Measurements from ENCODE around the gene PPFIA1.

The PPFIA1 gene

DNA sequence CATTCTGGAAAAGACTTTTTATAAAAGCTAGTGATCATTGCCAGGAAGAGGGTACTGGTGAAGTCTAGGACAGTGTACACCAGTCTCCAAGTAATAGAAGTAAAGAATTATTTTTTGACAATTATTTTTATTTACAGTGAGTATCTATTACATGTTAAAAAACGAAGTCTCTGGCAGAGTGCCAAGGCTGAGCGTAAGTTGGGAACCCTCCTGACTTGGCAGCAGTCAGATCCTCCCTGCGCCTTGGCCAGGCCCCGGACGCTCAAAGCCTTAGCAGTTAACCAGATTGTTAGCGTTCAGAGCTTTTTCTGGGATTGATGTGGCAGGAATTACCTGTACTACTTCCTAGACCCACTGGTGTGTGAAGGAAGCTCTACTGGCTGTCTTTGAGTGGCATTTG lies 89.7 kb downstream of the PPFIA1 start:
- no peak overlapping the region for H3K14ac ChIP-seq (ENCODE audit: low read length)
- H3K4me1 ChIP-seq (ENCODE audit: control insufficient read depth in 1 of 2, insufficient read depth in 2 of 2, low read length in 2 of 2) = no peaks in the 10 kb centered on the region
- H3K27me3 ChIP-seq (ENCODE audit: insufficient read depth, low read length) = no peaks in the 10 kb centered on the region
- H2AFZ ChIP-seq (ENCODE audit: insufficient read depth, low read length, poor library complexity) = no peak overlapping the region
- H3K9me3 ChIP-seq (ENCODE audit: insufficient read depth, low read depth, low read length) = no peaks in the 10 kb centered on the region
- no peaks in the 10 kb centered on the region for H3K79me2 ChIP-seq (ENCODE audit: control insufficient read depth, insufficient read depth, low read length, poor library complexity)
- H4K91ac ChIP-seq (ENCODE audit: low read depth, low read length) = no peak overlapping the region
- H3K4me3 ChIP-seq (ENCODE audit: low read depth, low read length) = no peak overlapping the region
- WGBS (ENCODE audit: extremely low coverage, insufficient coverage, insufficient read length) = no CpG with 5 or more reads among the region's 6 CpGs
- no peak overlapping the region for H3K4me2 ChIP-seq (ENCODE audit: low read length)
- H2BK120ac ChIP-seq (ENCODE audit: insufficient read depth, low read length, poor library complexity) = no peak overlapping the region
- H3K27ac ChIP-seq (ENCODE audit: low read depth, low read length) = no peak overlapping the region
- H4K8ac ChIP-seq (ENCODE audit: low read depth, low read length) = no peak overlapping the region
- no peak overlapping the region for H4K12ac ChIP-seq (ENCODE audit: low read depth, low read length)
- H2AK5ac ChIP-seq (ENCODE audit: low read length) = no peak overlapping the region
- DNase-seq = no peak
- peaks cover 52 to 58% of the 10 kb centered on the region in 2 experiments for H3K36me3 ChIP-seq (ENCODE audit: control insufficient read depth in 1 of 2, insufficient read depth in 2 of 2, low read length in 2 of 2)
- H2BK12ac ChIP-seq (ENCODE audit: low read length) = no peak overlapping the region
- no peak overlapping the region for H3K9ac ChIP-seq (ENCODE audit: low read length)
- H3K79me1 ChIP-seq (ENCODE audit: low read length) = no peaks in the 10 kb centered on the region
- H2BK5ac ChIP-seq (ENCODE audit: low read depth, low read length, poor library complexity) = no peak overlapping the region
- no peak overlapping the region for H3K23ac ChIP-seq (ENCODE audit: low read length)
- no peak overlapping the region for H3K4ac ChIP-seq (ENCODE audit: low read depth, low read length)
- no peak overlapping the region for H3K18ac ChIP-seq (ENCODE audit: low read length)

- H3K36me3 ChIP-seq (ENCODE audit: control insufficient read depth in 1 of 2, insufficient read depth in 2 of 2, low read length in 2 of 2) = peaks cover 34 to 48% of the 10 kb centered on the region in 2 experiments
- no peak overlapping the region for H2AK5ac ChIP-seq (ENCODE audit: low read length)
- no peaks in the 10 kb centered on the region for H3K27me3 ChIP-seq (ENCODE audit: insufficient read depth, low read length)
- no peak overlapping the region for H2BK12ac ChIP-seq (ENCODE audit: low read length)
- H3K23ac ChIP-seq (ENCODE audit: low read length) = no peak overlapping the region
- no peak for DNase-seq
- H3K27ac ChIP-seq (ENCODE audit: low read depth, low read length) = no peak overlapping the region
- H4K12ac ChIP-seq (ENCODE audit: low read depth, low read length) = no peak overlapping the region
- H3K18ac ChIP-seq (ENCODE audit: low read length) = no peak overlapping the region
- H3K79me1 ChIP-seq (ENCODE audit: low read length) = no peaks in the 10 kb centered on the region
- H3K4ac ChIP-seq (ENCODE audit: low read depth, low read length) = no peak overlapping the region
- H3K79me2 ChIP-seq (ENCODE audit: control insufficient read depth, insufficient read depth, low read length, poor library complexity) = no peaks in the 10 kb centered on the region
- no peak overlapping the region for H4K8ac ChIP-seq (ENCODE audit: low read depth, low read length)
- H3K9ac ChIP-seq (ENCODE audit: low read length) = no peak overlapping the region
- no peak overlapping the region for H4K91ac ChIP-seq (ENCODE audit: low read depth, low read length)
- H3K14ac ChIP-seq (ENCODE audit: low read length) = no peak overlapping the region
- no peak overlapping the region for H2AFZ ChIP-seq (ENCODE audit: insufficient read depth, low read length, poor library complexity)
- no peaks in the 10 kb centered on the region for H3K9me3 ChIP-seq (ENCODE audit: insufficient read depth, low read depth, low read length)
- H3K4me1 ChIP-seq (ENCODE audit: control insufficient read depth in 1 of 2, insufficient read depth in 2 of 2, low read length in 2 of 2) = no peaks in the 10 kb centered on the region
- H2BK5ac ChIP-seq (ENCODE audit: low read depth, low read length, poor library complexity) = no peak overlapping the region
- no peak overlapping the region for H2BK120ac ChIP-seq (ENCODE audit: insufficient read depth, low read length, poor library complexity)
- H3K4me2 ChIP-seq (ENCODE audit: low read length) = no peak overlapping the region
- no CpG with 5 or more reads among the region's 2 CpGs for WGBS (ENCODE audit: extremely low coverage, insufficient coverage, insufficient read length)
- H3K4me3 ChIP-seq (ENCODE audit: low read depth, low read length) = no peak overlapping the region
These were observed 93.7 kb downstream of the PPFIA1 start for GRCh38 chr11:70364178-70364577.

GRCh38 chr11:70364745-70365543 lies 94.5 kb downstream of the PPFIA1 start:
- Histone ChIP-seq H3K23ac (ENCODE audit: low read length) (no peak overlapping the region), H3K4me3 (ENCODE audit: low read depth, low read length) (no peak overlapping the region), H3K18ac (ENCODE audit: low read length) (no peak overlapping the region), H3K27me3 (ENCODE audit: insufficient read depth, low read length) (no peaks in the 10 kb centered on the region), H2AK5ac (ENCODE audit: low read length) (no peak overlapping the region), H3K79me2 (ENCODE audit: control insufficient read depth, insufficient read depth, low read length, poor library complexity) (no peaks in the 10 kb centered on the region), H3K4me1 (ENCODE audit: control insufficient read depth in 1 of 2, insufficient read depth in 2 of 2, low read length in 2 of 2) (no peaks in the 10 kb centered on the region), H2BK12ac (ENCODE audit: low read length) (no peak overlapping the region), H3K14ac (ENCODE audit: low read length) (no peak overlapping the region), H3K9me3 (ENCODE audit: insufficient read depth, low read depth, low read length) (no peaks in the 10 kb centered on the region), H4K91ac (ENCODE audit: low read depth, low read length) (no peak overlapping the region), H2BK120ac (ENCODE audit: insufficient read depth, low read length, poor library complexity) (no peak overlapping the region), H4K12ac (ENCODE audit: low read depth, low read length) (no peak overlapping the region), H3K79me1 (ENCODE audit: low read length) (no peaks in the 10 kb centered on the region), H3K36me3 (ENCODE audit: control insufficient read depth in 1 of 2, insufficient read depth in 2 of 2, low read length in 2 of 2) (peaks cover 31 to 43% of the 10 kb centered on the region in 2 experiments), H2BK5ac (ENCODE audit: low read depth, low read length, poor library complexity) (no peak overlapping the region), H4K8ac (ENCODE audit: low read depth, low read length) (no peak overlapping the region), H3K9ac (ENCODE audit: low read length) (no peak overlapping the region), H3K4ac (ENCODE audit: low read depth, low read length) (no peak overlapping the region), H2AFZ (ENCODE audit: insufficient read depth, low read length, poor library complexity) (no peak overlapping the region), H3K4me2 (ENCODE audit: low read length) (no peak overlapping the region), H3K27ac (ENCODE audit: low read depth, low read length) (no peak overlapping the region)
- WGBS (ENCODE audit: extremely low coverage, insufficient coverage, insufficient read length) = no CpG with 5 or more reads among the region's 25 CpGs
- DNase-seq = no peak

DNA sequence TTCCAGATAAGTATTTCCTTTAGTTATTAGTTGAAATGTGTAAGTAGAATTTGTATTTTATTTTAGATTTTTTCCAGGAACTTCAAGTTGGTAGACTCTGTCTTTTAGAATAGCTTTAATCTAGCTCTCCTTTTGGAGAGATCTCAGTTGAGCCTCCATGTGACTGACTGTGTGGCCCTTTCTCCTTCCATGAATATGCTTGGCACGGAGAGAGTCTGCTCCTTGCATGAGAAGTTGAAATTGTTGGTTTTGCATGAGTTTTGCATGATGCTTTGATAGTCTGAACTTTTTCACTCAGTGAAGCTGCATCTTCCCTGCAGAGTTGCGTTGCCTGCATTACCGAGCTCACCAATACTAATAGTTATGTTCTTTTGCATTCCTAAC lies 95.0 kb downstream of the PPFIA1 start:
- no peak overlapping the region for H2BK120ac ChIP-seq (ENCODE audit: insufficient read depth, low read length, poor library complexity)

More for the DNA sequence above, 95.0 kb downstream of the PPFIA1 start:
- Histone ChIP-seq H4K91ac (ENCODE audit: low read depth, low read length) (no peak overlapping the region), H3K36me3 (ENCODE audit: control insufficient read depth in 1 of 2, insufficient read depth in 2 of 2, low read length in 2 of 2) (peaks cover 29 to 38% of the 10 kb centered on the region in 2 experiments), H3K14ac (ENCODE audit: low read length) (no peak overlapping the region), H3K27ac (ENCODE audit: low read depth, low read length) (no peak overlapping the region), H3K79me1 (ENCODE audit: low read length) (no peaks in the 10 kb centered on the region), H3K18ac (ENCODE audit: low read length) (no peak overlapping the region), H4K8ac (ENCODE audit: low read depth, low read length) (no peak overlapping the region), H3K4me1 (ENCODE audit: control insufficient read depth in 1 of 2, insufficient read depth in 2 of 2, low read length in 2 of 2) (no peaks in the 10 kb centered on the region), H2BK12ac (ENCODE audit: low read length) (no peak overlapping the region), H2BK5ac (ENCODE audit: low read depth, low read length, poor library complexity) (no peak overlapping the region), H3K23ac (ENCODE audit: low read length) (no peak overlapping the region), H2AK5ac (ENCODE audit: low read length) (no peak overlapping the region), H3K79me2 (ENCODE audit: control insufficient read depth, insufficient read depth, low read length, poor library complexity) (no peaks in the 10 kb centered on the region), H3K4me3 (ENCODE audit: low read depth, low read length) (no peak overlapping the region), H3K27me3 (ENCODE audit: insufficient read depth, low read length) (no peaks in the 10 kb centered on the region), H3K4me2 (ENCODE audit: low read length) (no peak overlapping the region), H3K9me3 (ENCODE audit: insufficient read depth, low read depth, low read length) (no peaks in the 10 kb centered on the region), H2AFZ (ENCODE audit: insufficient read depth, low read length, poor library complexity) (no peak overlapping the region), H4K12ac (ENCODE audit: low read depth, low read length) (no peak overlapping the region), H3K4ac (ENCODE audit: low read depth, low read length) (no peak overlapping the region), H3K9ac (ENCODE audit: low read length) (no peak overlapping the region)
- no peak for DNase-seq
- WGBS (ENCODE audit: extremely low coverage, insufficient coverage, insufficient read length) = no CpG with 5 or more reads among the region's 3 CpGs

All from trophoblast cell (in vitro differentiated cells and primary cell).